Measurements from ENCODE around the gene MRGPRG. TPM values are rescaled to one million over a fixed set of nuclear protein-coding genes. Genes with fewer than 3 reads are reported as not detected.
A peak's percentile ranks its signal among the peaks of the same experiment; 100 is the strongest.

Gene MRGPRG
- total and polyA plus RNA-seq, 2 donors from 2014 or later = not detected

DNA sequence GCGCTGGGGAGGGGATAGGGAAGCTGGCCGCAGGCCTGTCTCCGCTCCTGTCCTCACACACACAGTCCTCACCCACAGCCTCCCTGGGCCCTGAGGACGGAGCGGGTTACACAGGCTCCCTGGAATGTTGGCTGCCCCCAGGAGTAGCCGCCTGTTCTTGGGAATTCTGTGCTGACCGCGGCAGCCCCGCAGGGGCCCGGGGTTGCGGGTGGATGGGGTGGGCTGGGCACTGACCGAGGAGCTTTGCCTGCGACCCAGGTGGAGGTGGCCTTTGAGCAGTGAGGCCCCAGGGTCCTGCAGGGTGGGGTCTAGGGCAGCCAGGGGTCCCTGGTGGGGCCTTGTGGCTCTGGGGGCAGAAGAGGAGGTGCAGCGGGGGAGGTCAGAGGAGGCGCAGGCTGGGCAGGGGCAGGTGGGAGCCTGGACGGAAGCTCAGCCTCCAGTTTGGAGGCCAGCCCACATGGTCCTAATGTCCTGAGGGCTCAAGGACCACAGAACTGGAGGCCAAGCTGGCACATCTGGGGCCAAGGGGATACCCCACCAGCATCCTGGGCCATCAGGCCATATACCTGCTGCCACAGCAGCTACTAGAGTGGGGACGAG lies 6.6 kb upstream of the MRGPRG start:
- no peaks in the 10 kb centered on the region for H3K27me3 ChIP-seq (ENCODE audit: control insufficient read depth, insufficient read depth, low read length)
- FAIRE-seq = no peak
- peaks cover 0 to 3% (median 0%) of the 10 kb centered on the region in 3 donors for H3K4me1 ChIP-seq (ENCODE audit: control insufficient read depth in 2 of 3, insufficient read depth in 2 of 3, low read depth in 1 of 3, low read length in 3 of 3)
- no peak overlapping the region for H3K9ac ChIP-seq (ENCODE audit: low read length in 3 of 3)
- H3K27ac ChIP-seq (ENCODE audit: low read depth in 2 of 2, low read length in 2 of 2) = no peak overlapping the region
- DNase-seq = peak; percentile 47 to 78 (median 53)
- H3K36me3 ChIP-seq (ENCODE audit: control insufficient read depth in 2 of 3, insufficient read depth in 3 of 3, low read length in 3 of 3) = no peaks in the 10 kb centered on the region
- TF ChIP-seq CTCF (IDR thresholded peaks at IDR 0.05; ENCODE audit: borderline replicate concordance, extremely low read depth, insufficient read depth) = no peak
- H3K4me3 ChIP-seq (ENCODE audit: low read length in 3 of 3) = no peak overlapping the region
- no peaks in the 10 kb centered on the region for H3K9me3 ChIP-seq (ENCODE audit: control insufficient read depth in 2 of 3, insufficient read depth in 1 of 3, low read length in 3 of 3)
- intact Hi-C loops (cut with DNase I) = no loop called here

DNA sequence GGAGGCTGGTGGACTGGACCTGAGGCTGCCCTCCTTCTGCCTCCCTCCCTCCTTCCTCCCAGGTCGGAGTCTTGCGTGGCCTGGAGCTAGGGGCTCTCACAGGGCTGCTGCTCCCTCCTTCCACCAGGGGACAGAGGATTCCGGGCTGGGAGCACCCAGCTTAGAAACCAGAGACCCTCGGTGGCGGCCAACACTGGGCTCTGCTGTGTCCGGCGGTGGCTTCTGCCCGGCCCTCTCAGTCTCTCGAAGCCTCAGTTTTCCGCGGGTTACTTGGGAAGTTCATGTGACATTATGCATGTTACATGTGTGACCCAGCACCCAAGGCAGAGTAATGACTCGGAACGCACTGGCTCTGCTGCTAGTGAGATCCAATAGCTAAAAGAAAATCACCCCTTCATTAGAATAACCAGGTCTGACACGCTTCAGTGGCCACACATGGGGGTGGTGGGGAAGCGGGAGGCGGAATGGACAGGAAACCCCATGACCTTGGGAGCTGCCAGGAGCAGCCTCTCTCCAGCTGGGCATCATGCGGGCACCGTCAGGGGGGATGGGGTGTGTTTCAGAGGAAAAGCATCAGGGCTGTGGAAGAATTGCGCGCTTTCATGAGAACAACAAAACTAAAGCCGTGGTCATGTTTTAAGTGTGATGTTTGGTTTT lies 5.9 kb upstream of the MRGPRG start:
- TF ChIP-seq CTCF (IDR thresholded peaks at IDR 0.05; ENCODE audit: borderline replicate concordance, extremely low read depth, insufficient read depth) = no peak
- no peaks in the 10 kb centered on the region for H3K27me3 ChIP-seq (ENCODE audit: control insufficient read depth, insufficient read depth, low read length)

DNA sequence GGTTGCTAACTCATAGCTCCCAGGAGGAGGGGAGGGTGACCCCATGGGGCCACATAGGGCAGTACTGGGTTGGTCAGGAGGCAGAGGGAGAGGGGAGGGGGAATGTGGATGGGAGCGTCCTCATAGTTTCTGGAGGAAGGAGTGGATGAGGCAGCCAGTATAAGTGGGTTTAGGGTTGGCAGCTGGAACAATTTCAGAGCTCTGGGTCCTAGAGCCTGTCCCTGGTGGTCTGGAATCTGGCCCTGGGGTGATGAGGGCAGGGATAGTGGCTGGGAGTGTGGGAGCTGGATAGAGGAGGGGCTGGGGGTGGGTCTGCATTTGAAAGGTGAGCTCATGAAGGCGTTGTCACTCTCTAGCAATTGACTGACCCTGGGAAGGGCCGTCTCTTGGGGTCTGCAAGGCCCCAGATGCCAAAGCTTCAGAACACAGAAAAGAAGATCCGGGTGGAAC lies 5.3 kb upstream of the MRGPRG start:
- Histone ChIP-seq H3K36me3 (ENCODE audit: control insufficient read depth in 2 of 3, insufficient read depth in 3 of 3, low read length in 3 of 3) (no peaks in the 10 kb centered on the region), H3K9me3 (ENCODE audit: control insufficient read depth in 2 of 3, insufficient read depth in 1 of 3, low read length in 3 of 3) (no peaks in the 10 kb centered on the region), H3K9ac (ENCODE audit: low read length in 3 of 3) (no peak overlapping the region), H3K4me1 (ENCODE audit: control insufficient read depth in 2 of 3, insufficient read depth in 2 of 3, low read depth in 1 of 3, low read length in 3 of 3) (peaks cover 0 to 3% (median 0%) of the 10 kb centered on the region in 3 donors), H3K4me3 (ENCODE audit: low read length in 3 of 3) (no peak overlapping the region), H3K27ac (ENCODE audit: low read depth in 2 of 2, low read length in 2 of 2) (no peak overlapping the region), H3K27me3 (ENCODE audit: control insufficient read depth, insufficient read depth, low read length) (no peaks in the 10 kb centered on the region)
- DNase-seq (peak in 2 of 5 donors; percentile 36 to 57), FAIRE-seq (no peak)
- TF ChIP-seq CTCF (IDR thresholded peaks at IDR 0.05; ENCODE audit: borderline replicate concordance, extremely low read depth, insufficient read depth) = no peak
- intact Hi-C loops (cut with DNase I) = no loop called here

More for the DNA sequence above, 5.9 kb upstream of the MRGPRG start:
- no peaks in the 10 kb centered on the region for H3K36me3 ChIP-seq (ENCODE audit: control insufficient read depth in 2 of 3, insufficient read depth in 3 of 3, low read length in 3 of 3)
- DNase-seq = peak in 4 of 5 donors; percentile 78 to 86 (median 82)
- H3K27ac ChIP-seq (ENCODE audit: low read depth in 2 of 2, low read length in 2 of 2) = no peak overlapping the region
- intact Hi-C loops (cut with DNase I) = no loop called here
- no peak for FAIRE-seq
- peaks cover 0 to 3% (median 0%) of the 10 kb centered on the region in 3 donors for H3K4me1 ChIP-seq (ENCODE audit: control insufficient read depth in 2 of 3, insufficient read depth in 2 of 3, low read depth in 1 of 3, low read length in 3 of 3)
- no peaks in the 10 kb centered on the region for H3K9me3 ChIP-seq (ENCODE audit: control insufficient read depth in 2 of 3, insufficient read depth in 1 of 3, low read length in 3 of 3)
- no peak overlapping the region for H3K9ac ChIP-seq (ENCODE audit: low read length in 3 of 3)
- no peak overlapping the region for H3K4me3 ChIP-seq (ENCODE audit: low read length in 3 of 3)

Data from kidney (tissue), 14 donors.